Camera-type eye (tissue), 1 donor: Measurements from ENCODE around the gene TMEM80. TPM values are rescaled to one million over a fixed set of nuclear protein-coding genes. Genes with fewer than 3 reads are reported as not detected.

ENCODE experiments used
- total RNA-seq: library from RNA; depleted of rRNA; stranded (reverse); fragments of >200 nt; gene quantifications from one replicate; pipeline ENCODE4 v1.2.3, GENCODE V29; 2014

The TMEM80 gene
- total RNA-seq, result 18.5 TPM

DNA sequence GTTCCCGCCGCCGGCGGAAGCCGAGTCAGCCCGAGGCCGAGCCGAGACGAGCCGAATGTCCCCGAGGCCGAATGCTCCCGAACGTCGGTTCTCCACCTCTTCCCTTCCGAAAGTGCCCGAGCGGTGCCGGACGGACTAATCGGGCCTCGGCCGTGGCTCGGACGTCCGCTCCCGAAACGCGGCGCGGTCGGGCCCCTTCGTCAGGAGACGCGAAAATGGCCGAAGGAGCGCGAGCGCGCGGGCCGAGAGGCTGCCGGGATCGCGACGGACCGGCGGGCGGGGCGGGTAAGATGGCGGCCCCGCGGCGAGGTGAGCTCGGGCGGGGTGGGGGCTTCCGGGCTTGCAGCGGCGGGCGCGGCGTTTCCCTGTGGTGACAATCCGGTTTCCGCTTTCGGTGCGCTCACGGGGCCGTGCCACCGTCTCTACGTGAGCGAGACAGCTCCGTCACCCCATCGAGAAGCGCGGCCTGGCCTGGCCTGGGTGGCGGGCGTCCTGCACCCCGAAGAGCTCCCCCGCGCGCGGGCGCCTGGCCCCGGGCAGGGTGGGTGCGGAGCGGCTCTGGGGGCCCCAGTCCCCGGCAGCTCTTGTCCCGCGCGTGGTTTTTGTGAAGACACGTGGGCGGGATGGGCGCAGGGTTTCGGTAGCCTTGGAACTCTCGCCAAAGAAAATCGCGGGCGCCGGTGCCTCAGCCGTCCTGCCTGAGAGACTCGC, at the start of gene TMEM80:
TSS of gene TMEM80 (plus strand) at position 279 of the 711 bp plus-strand sequence. CDS start at position 291, 12 bp downstream.

DNA sequence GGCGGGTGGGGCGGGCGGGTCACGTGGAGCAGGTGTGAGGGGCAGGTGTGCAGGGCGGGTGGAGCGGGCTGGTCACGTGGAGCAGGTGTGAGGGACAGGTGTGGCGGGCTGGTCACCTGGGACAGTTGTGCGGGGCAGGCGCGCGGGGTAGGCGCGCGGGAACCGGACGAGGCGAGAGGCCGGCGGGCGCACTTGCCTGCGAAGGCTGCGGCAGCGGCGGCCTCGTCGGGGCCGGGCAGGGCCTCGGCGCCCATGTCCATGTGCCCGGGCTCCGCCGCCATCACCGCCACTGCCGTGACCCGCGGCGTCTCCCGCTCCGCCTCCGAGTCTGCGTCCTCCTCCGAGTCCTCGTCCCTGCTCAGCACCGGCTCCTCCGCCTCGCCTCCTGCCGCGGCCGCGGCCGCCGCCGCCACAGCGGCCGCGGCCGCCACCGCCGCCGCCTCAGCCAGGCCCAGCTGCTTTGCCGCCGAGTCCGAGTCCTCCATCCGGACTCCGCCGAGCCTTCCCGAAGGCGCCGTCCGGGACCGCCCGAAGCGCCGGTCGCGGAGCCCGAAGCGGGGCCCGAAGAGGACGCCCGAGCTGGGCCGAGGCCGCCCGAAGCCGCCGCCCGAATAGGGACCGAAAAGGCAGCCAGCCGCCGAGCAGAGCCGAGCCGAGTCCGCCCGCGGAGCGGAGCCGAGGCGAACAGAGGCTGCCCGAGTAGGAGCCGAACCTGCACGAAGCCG, 891 bp upstream of the TMEM80 start, which contains the start of gene DEAF1:
TSS of gene DEAF1 (minus strand) at position 660 of the 725 bp plus-strand sequence. CDS start at position 485, 175 bp downstream.

DNA sequence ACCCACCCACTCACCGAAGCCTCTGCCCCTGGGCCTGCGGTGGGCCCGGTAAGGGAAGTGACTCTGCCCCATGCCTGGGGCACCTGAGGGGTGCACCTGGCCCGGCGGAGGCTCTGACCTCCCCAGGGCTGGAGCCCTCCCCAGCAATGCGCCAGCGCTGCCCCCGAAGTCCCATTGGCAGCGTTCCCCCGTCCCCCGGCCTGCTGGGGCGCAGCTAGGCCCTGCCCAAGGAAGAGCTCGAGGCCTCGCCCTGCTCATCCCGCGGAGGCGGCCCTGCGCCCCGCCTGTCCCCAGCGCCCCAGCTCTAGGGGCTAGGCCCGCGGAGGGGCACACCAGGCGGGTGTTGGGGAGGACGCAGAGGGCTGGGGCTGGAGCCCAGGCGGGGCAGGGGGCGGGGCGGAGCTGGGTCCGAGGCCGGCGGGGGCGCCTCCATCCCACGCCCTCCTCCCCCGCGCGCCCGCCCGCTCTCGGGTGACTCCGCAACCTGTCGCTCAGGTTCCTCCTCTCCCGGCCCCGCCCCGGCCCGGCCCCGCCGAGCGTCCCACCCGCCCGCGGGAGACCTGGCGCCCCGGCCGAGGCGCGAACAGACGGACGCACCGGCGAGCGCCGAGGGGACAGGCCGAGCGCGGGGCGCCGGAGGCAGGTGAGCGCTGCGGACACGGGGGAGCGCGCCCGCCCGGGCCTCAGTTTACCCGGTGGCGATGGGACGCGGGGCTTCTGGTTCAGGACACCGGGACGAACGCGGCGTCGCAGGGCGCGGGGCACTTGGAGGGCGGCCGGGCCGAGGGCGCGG, 10.2 kb downstream of the TMEM80 start, which contains the start of gene EPS8L2:
TSS of gene EPS8L2 (plus strand) at position 586 of the 793 bp plus-strand sequence. CDS start 3,177 bp downstream, outside the sequence.

DNA sequence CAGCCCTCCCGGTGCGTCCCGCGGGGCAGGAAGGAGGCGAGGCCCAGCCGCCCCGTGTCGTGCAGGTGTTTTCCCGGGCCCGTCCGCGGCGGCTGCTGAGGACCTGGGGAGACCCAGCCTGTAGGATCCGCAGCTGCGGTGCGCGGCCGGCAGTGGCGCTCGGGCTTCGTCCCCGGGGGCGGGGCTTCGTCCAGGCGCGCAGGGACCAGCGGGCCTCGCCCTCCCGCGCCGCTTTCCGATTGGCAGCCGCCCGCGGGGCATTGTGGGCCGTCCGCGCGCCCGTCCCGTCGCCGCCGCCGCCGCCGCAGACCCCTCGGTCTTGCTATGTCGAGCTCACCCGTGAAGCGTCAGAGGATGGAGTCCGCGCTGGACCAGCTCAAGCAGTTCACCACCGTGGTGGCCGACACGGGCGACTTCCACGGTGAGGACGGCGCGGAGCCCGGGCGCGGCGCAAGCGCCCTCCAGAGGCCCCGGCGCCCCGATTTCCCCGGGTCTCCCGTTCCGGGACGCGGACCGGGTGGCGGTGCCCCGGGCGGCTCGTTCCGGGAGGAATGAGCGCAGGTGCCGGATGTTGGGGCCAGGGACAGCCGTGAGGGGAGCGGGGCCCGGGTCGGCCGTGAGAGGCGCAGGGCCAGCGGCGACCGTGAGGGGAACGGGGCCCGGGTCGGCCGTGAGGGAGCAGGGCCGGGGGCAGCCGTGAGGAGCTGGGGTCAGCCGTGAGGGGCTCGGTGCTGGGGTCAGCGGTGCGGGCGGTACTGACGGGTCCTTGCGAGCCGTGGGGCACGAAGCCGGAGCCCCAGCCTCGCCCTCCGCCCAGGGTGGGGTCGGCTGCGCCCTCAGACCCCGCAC, 51.8 kb downstream of the TMEM80 start, which contains the start of gene TALDO1:
TSS of gene TALDO1 (plus strand) at position 307 of the 849 bp plus-strand sequence. CDS start at position 325, 18 bp downstream.

Other genes starting within 250 kb of the TMEM80 start
- 36.4 TPM for gene PTDSS2, start 245.5 kb upstream of the TMEM80 start, total RNA-seq
- 116 TPM for gene RNH1, start 188.6 kb upstream of the TMEM80 start, total RNA-seq
- 26.4 TPM for gene HRAS, start 160.2 kb upstream of the TMEM80 start, total RNA-seq
- gene LRRC56, start 158.3 kb upstream of the TMEM80 start, total RNA-seq, result 1.2 TPM
- 0.33 TPM for gene LMNTD2, start 135.1 kb upstream of the TMEM80 start, total RNA-seq
- gene RASSF7, start 134.8 kb upstream of the TMEM80 start, total RNA-seq, result 10.8 TPM
- gene PHRF1, start 119.3 kb upstream of the TMEM80 start, total RNA-seq, result 34.7 TPM
- gene IRF7, start 79.9 kb upstream of the TMEM80 start, total RNA-seq, result 12.1 TPM
- gene CDHR5, start 70.9 kb upstream of the TMEM80 start, total RNA-seq, result 0.88 TPM
- not detected for gene SCT, start 68.6 kb upstream of the TMEM80 start, total RNA-seq
- gene DRD4, start 58.5 kb upstream of the TMEM80 start, total RNA-seq, result 1.2 TPM
- gene DEAF1, start 594 bp upstream of the TMEM80 start, total RNA-seq, result 31.4 TPM
- gene EPS8L2, start 10.4 kb downstream of the TMEM80 start, total RNA-seq, result 14.1 TPM
- 91.0 TPM for gene TALDO1, start 51.6 kb downstream of the TMEM80 start, total RNA-seq
- gene GATD1, start 81.7 kb downstream of the TMEM80 start, total RNA-seq, result 42.8 TPM
- 6.4 TPM for gene CEND1, start 94.3 kb downstream of the TMEM80 start, total RNA-seq
- 27.7 TPM for gene SLC25A22, start 102.5 kb downstream of the TMEM80 start, total RNA-seq
- 17.8 TPM for gene PIDD1, start 109.4 kb downstream of the TMEM80 start, total RNA-seq
- 169 TPM for gene RPLP2, start 114.2 kb downstream of the TMEM80 start, total RNA-seq
- 28.0 TPM for gene PNPLA2, start 123.1 kb downstream of the TMEM80 start, total RNA-seq
- gene CRACR2B, start 132.1 kb downstream of the TMEM80 start, total RNA-seq, result 9.5 TPM
- gene CD151, start 137.1 kb downstream of the TMEM80 start, total RNA-seq, result 149 TPM
- 23.9 TPM for gene POLR2L, start 146.7 kb downstream of the TMEM80 start, total RNA-seq
- gene TSPAN4, start 147.0 kb downstream of the TMEM80 start, total RNA-seq, result 62.2 TPM
- gene CHID1, start 215.0 kb downstream of the TMEM80 start, total RNA-seq, result 86.6 TPM
- 55.5 TPM for gene AP2A2, start 230.1 kb downstream of the TMEM80 start, total RNA-seq